Mucosa of stomach (tissue), 1 donor: Measurements from ENCODE around the gene C9orf40.

Experiments
- H3K27me3 ChIP-seq: one replicate; pipeline ENCODE4 v1.7.0; 2013; ENCODE audit warnings: mild to moderate bottlenecking, low read length; ENCODE audit not compliant: control insufficient read depth, insufficient read depth
- H3K36me3 ChIP-seq: one replicate; pipeline ENCODE4 v1.7.0; 2013; ENCODE audit warnings: low read length; ENCODE audit not compliant: control insufficient read depth, insufficient read depth
- H3K4me1 ChIP-seq: one replicate; pipeline ENCODE4 v1.7.0; 2013; ENCODE audit warnings: mild to moderate bottlenecking, low read length; ENCODE audit not compliant: control insufficient read depth, insufficient read depth
- H3K4me3 ChIP-seq: one replicate; pipeline ENCODE4 v1.7.0; 2013; ENCODE audit warnings: low read length
- H3K9ac ChIP-seq: one replicate; pipeline ENCODE4 v1.7.0; 2013; ENCODE audit warnings: mild to moderate bottlenecking, low read length, moderate library complexity
- H3K9me3 ChIP-seq: one replicate; pipeline ENCODE4 v1.7.0; 2013; ENCODE audit warnings: mild to moderate bottlenecking, low read length, moderate library complexity; ENCODE audit not compliant: control insufficient read depth
- donor health status: Pancreatic carcinoma.

C9orf40 gene

GRCh38 chr9:74920944-74921626 lies 31.6 kb downstream of the C9orf40 start:
- no peaks in the 10 kb centered on the region for H3K4me1 ChIP-seq
- no peaks in the 10 kb centered on the region for H3K36me3 ChIP-seq
- H3K27me3 ChIP-seq = no peaks in the 10 kb centered on the region
- no peaks in the 10 kb centered on the region for H3K9me3 ChIP-seq
- H3K4me3 ChIP-seq = no peak overlapping the region
- no peak overlapping the region for H3K9ac ChIP-seq

DNA sequence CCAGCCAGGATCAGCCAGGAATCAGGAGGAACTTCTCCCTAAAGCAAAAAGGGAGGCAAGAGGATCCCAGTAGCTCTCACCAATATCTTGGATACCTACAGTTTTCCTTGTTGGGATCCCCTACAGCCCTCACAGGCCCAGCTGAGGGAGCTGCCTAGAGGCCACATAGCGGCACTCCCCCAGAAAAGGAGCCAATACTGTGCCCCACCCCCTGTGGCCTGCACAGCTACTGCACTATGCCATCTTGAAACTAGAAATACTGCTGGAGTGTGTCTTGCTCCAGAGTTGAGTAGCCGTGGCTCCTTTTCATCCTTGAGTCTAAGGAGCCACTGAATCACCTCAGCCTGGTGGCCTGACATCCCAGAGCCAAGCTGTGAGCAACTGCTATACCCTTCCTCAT lies 42.7 kb downstream of the C9orf40 start:
- Histone ChIP-seq H3K36me3 (no peaks in the 10 kb centered on the region), H3K27me3 (no peaks in the 10 kb centered on the region), H3K4me3 (no peak overlapping the region), H3K9me3 (no peaks in the 10 kb centered on the region), H3K9ac (no peak overlapping the region), H3K4me1 (no peaks in the 10 kb centered on the region)

- no peak overlapping the region for H3K9ac ChIP-seq
- H3K27me3 ChIP-seq = no peaks in the 10 kb centered on the region
- no peak overlapping the region for H3K4me3 ChIP-seq
- no peaks in the 10 kb centered on the region for H3K36me3 ChIP-seq
- H3K4me1 ChIP-seq = no peaks in the 10 kb centered on the region
- no peaks in the 10 kb centered on the region for H3K9me3 ChIP-seq
Observed at GRCh38 chr9:74908665-74909064, 44.0 kb downstream of the C9orf40 start.

GRCh38 chr9:74907085-74907484 lies 45.6 kb downstream of the C9orf40 start:
- Histone ChIP-seq H3K9me3 (no peaks in the 10 kb centered on the region), H3K4me3 (no peak overlapping the region), H3K36me3 (no peaks in the 10 kb centered on the region), H3K9ac (no peak overlapping the region), H3K27me3 (no peaks in the 10 kb centered on the region), H3K4me1 (no peaks in the 10 kb centered on the region)

GRCh38 chr9:74901001-74901400 lies 51.7 kb downstream of the C9orf40 start:
- H3K4me3 ChIP-seq = no peak overlapping the region
- no peaks in the 10 kb centered on the region for H3K4me1 ChIP-seq
- no peaks in the 10 kb centered on the region for H3K9me3 ChIP-seq
- H3K9ac ChIP-seq = no peak overlapping the region
- no peaks in the 10 kb centered on the region for H3K36me3 ChIP-seq
- H3K27me3 ChIP-seq = no peaks in the 10 kb centered on the region
